Sigmoid colon (tissue), 4 donors: ENCODE data around the gene SLC6A15.

Experiments
- POLR2A ChIP-seq, 2 donors: fragments of 450-650 bp; IDR thresholded peaks; one replicate each; pipeline ENCODE4 v1.6.1; 2016; ENCODE audit warnings: antibody characterized with exemption in 2 of 2, mild to moderate bottlenecking in 2 of 2, moderate library complexity in 2 of 2
- POLR2AphosphoS5 ChIP-seq, 4 donors: sonication (generic); formaldehyde crosslinking; IDR thresholded peaks; one replicate each; pipeline ENCODE4 v1.6.1; 2017; ENCODE audit warnings: antibody characterized with exemption in 4 of 4
- TF ChIP-seq, protein P1 (sequence below), 4 experiments: fragments of 450-650 bp in 3 of 4; fragments of 200-600 bp in 1 of 4; IDR thresholded peaks; one replicate each; pipeline ENCODE4 v1.5.1; 2016 to 2019; ENCODE audit warnings: antibody characterized with exemption in 4 of 4, mild to moderate bottlenecking in 3 of 4, moderate library complexity in 2 of 4

DNA sequence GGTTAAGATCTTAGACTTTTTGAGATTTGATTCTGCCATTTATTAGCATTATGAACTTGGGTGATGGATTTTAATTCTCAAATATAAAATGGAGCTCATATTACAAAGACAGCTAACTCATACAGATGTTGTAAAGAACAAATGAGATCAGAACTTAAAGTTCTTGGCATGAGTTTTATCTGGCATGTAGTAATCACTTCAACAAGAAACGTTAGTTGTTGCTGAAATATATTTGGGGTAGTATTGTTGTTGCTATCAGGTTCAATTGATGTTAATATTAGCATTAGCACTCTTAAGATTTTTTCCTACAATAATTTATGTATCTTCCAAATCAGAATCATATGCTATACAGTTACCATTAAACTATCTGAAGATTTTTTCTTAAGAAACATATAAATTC is 71.0 kb downstream of the SLC6A15 start:
- TF ChIP-seq POLR2A (IDR thresholded peaks at IDR 0.05), result no peak
- TF ChIP-seq, protein P1, sequence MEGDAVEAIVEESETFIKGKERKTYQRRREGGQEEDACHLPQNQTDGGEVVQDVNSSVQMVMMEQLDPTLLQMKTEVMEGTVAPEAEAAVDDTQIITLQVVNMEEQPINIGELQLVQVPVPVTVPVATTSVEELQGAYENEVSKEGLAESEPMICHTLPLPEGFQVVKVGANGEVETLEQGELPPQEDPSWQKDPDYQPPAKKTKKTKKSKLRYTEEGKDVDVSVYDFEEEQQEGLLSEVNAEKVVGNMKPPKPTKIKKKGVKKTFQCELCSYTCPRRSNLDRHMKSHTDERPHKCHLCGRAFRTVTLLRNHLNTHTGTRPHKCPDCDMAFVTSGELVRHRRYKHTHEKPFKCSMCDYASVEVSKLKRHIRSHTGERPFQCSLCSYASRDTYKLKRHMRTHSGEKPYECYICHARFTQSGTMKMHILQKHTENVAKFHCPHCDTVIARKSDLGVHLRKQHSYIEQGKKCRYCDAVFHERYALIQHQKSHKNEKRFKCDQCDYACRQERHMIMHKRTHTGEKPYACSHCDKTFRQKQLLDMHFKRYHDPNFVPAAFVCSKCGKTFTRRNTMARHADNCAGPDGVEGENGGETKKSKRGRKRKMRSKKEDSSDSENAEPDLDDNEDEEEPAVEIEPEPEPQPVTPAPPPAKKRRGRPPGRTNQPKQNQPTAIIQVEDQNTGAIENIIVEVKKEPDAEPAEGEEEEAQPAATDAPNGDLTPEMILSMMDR (IDR thresholded peaks at IDR 0.05), result no peak
- no peak for TF ChIP-seq POLR2AphosphoS5 (IDR thresholded peaks at IDR 0.05)
